Measurements from ENCODE around the gene SORCS3. TPM values are rescaled to one million over a fixed set of nuclear protein-coding genes. Genes with fewer than 3 reads are reported as not detected.

Gene SORCS3
- total RNA-seq, 1 experiment from 2014 or later = 0.94 TPM

DNA sequence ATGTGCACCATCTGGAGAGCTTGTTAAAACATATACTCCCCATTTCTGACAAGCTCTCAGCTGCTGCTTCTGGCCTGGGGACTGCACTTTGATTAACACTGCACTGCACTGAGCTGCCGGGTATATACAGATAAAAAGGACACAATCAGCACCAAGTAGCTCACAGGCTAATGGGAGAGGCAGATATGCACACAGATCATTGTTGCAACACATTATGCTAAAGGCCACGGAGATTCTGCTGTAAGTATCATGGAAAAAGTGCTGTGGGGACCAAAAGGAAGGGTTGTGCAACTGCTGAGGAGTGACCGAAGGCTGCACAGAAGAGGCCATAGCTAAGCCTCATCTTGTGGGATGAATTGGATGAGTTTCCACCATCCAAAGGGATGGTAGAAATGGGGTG is 455.2 kb downstream of the SORCS3 start (continued):
- TF ChIP-seq, protein P1, sequence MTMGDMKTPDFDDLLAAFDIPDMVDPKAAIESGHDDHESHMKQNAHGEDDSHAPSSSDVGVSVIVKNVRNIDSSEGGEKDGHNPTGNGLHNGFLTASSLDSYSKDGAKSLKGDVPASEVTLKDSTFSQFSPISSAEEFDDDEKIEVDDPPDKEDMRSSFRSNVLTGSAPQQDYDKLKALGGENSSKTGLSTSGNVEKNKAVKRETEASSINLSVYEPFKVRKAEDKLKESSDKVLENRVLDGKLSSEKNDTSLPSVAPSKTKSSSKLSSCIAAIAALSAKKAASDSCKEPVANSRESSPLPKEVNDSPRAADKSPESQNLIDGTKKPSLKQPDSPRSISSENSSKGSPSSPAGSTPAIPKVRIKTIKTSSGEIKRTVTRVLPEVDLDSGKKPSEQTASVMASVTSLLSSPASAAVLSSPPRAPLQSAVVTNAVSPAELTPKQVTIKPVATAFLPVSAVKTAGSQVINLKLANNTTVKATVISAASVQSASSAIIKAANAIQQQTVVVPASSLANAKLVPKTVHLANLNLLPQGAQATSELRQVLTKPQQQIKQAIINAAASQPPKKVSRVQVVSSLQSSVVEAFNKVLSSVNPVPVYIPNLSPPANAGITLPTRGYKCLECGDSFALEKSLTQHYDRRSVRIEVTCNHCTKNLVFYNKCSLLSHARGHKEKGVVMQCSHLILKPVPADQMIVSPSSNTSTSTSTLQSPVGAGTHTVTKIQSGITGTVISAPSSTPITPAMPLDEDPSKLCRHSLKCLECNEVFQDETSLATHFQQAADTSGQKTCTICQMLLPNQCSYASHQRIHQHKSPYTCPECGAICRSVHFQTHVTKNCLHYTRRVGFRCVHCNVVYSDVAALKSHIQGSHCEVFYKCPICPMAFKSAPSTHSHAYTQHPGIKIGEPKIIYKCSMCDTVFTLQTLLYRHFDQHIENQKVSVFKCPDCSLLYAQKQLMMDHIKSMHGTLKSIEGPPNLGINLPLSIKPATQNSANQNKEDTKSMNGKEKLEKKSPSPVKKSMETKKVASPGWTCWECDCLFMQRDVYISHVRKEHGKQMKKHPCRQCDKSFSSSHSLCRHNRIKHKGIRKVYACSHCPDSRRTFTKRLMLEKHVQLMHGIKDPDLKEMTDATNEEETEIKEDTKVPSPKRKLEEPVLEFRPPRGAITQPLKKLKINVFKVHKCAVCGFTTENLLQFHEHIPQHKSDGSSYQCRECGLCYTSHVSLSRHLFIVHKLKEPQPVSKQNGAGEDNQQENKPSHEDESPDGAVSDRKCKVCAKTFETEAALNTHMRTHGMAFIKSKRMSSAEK (CRISPR knock-in tag; IDR thresholded peaks at IDR 0.05; ENCODE audit: borderline replicate concordance) = no peak

DNA sequence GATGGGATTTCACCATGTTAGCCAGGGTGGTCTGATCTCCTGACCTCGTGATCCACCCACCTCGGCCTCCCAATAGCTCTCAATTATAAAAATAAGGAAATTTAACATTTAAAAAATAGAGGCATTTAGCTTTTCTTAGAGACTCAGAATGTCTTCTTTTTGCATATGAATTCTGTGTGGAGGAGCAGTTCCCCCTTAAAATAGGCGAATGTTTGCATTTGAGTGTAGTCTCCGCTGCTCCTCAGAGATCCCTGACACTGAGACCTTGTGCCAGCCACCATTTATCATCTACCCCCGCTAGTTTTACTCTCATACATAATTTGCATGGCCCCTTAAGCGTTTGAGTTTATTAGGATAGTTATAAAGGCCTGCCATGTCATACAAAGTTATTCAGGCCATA is 461.9 kb downstream of the SORCS3 start:
- Mint-ChIP-seq H3K4me3 (no peak overlapping the region), H3K27me3 (ENCODE audit: low read depth) (peaks cover 5% of the 10 kb centered on the region), H3K9me3 (no peaks in the 10 kb centered on the region), H3K4me1 (peaks cover 45% of the 10 kb centered on the region), H3K27ac (no peak overlapping the region), H3K36me3 (peaks cover 4% of the 10 kb centered on the region; the same call in 1 of the 2 replicates)
- ATAC-seq = peak; percentile 70
- ChIA-PET POLR2A (no interaction called here), CTCF (interaction anchor here (0.8 to 1.5 kb wide), 2 partner anchors 12 to 39 kb away, joined by 3 to 4 read pairs; no protein-coding TSS in a partner anchor)
- TF ChIP-seq ZNF232 (CRISPR knock-in tag; IDR thresholded peaks at IDR 0.05) (no peak), ATF1 (CRISPR knock-in tag; IDR thresholded peaks at IDR 0.05) (no peak), OVOL2 (CRISPR knock-in tag; IDR thresholded peaks at IDR 0.05; ENCODE audit: borderline replicate concordance) (no peak), NR2C2 (CRISPR knock-in tag; IDR thresholded peaks at IDR 0.05) (no peak)
- TF ChIP-seq, protein P2, sequence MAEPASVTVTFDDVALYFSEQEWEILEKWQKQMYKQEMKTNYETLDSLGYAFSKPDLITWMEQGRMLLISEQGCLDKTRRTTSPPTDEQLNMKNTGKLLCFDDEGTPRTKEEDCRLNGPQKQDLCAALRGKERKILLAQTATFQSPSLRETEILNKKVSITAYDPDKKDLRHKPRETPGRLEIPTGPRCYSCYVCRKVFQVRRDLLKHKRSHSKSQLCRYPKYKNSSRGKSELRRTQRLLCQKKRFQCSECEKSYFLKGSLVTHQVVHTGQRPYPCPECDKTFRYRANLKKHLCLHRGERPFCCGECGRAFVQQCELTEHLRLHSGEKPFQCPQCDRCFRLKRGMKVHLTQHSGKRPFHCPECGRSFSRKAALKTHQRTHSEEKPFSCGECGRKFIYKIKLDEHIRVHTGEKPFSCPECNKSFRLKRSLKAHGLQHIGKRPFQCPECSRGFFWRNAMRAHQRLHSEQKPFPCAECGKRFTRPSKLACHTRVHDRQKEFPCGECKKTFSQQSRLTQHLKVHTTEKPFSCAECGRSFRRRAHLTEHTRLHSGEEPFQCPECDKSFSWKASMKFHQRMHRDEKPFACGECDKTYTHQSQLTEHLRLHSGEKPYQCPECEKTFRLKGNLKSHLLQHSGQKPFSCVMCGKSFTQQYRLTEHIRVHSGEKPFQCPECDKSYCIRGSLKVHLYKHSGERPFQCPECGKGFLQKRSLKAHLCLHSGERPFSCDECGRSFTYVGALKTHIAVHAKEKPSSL (CRISPR knock-in tag; conservative IDR thresholded peaks at IDR 0.05) = no peak
- TF ChIP-seq, protein P3, sequence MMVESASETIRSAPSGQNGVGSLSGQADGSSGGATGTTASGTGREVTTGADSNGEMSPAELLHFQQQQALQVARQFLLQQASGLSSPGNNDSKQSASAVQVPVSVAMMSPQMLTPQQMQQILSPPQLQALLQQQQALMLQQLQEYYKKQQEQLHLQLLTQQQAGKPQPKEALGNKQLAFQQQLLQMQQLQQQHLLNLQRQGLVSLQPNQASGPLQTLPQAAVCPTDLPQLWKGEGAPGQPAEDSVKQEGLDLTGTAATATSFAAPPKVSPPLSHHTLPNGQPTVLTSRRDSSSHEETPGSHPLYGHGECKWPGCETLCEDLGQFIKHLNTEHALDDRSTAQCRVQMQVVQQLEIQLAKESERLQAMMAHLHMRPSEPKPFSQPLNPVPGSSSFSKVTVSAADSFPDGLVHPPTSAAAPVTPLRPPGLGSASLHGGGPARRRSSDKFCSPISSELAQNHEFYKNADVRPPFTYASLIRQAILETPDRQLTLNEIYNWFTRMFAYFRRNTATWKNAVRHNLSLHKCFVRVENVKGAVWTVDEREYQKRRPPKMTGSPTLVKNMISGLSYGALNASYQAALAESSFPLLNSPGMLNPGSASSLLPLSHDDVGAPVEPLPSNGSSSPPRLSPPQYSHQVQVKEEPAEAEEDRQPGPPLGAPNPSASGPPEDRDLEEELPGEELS (CRISPR knock-in tag; IDR thresholded peaks at IDR 0.05) = no peak
- TF ChIP-seq, protein P4, sequence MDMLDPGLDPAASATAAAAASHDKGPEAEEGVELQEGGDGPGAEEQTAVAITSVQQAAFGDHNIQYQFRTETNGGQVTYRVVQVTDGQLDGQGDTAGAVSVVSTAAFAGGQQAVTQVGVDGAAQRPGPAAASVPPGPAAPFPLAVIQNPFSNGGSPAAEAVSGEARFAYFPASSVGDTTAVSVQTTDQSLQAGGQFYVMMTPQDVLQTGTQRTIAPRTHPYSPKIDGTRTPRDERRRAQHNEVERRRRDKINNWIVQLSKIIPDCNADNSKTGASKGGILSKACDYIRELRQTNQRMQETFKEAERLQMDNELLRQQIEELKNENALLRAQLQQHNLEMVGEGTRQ (CRISPR knock-in tag; IDR thresholded peaks at IDR 0.05) = peak; percentile 31; the same call in 1 of the 2 replicates
- TF ChIP-seq, protein P5, sequence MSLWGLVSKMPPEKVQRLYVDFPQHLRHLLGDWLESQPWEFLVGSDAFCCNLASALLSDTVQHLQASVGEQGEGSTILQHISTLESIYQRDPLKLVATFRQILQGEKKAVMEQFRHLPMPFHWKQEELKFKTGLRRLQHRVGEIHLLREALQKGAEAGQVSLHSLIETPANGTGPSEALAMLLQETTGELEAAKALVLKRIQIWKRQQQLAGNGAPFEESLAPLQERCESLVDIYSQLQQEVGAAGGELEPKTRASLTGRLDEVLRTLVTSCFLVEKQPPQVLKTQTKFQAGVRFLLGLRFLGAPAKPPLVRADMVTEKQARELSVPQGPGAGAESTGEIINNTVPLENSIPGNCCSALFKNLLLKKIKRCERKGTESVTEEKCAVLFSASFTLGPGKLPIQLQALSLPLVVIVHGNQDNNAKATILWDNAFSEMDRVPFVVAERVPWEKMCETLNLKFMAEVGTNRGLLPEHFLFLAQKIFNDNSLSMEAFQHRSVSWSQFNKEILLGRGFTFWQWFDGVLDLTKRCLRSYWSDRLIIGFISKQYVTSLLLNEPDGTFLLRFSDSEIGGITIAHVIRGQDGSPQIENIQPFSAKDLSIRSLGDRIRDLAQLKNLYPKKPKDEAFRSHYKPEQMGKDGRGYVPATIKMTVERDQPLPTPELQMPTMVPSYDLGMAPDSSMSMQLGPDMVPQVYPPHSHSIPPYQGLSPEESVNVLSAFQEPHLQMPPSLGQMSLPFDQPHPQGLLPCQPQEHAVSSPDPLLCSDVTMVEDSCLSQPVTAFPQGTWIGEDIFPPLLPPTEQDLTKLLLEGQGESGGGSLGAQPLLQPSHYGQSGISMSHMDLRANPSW (CRISPR knock-in tag; conservative IDR thresholded peaks at IDR 0.05; ENCODE audit: low read depth) = no peak
- TF ChIP-seq, protein P6, sequence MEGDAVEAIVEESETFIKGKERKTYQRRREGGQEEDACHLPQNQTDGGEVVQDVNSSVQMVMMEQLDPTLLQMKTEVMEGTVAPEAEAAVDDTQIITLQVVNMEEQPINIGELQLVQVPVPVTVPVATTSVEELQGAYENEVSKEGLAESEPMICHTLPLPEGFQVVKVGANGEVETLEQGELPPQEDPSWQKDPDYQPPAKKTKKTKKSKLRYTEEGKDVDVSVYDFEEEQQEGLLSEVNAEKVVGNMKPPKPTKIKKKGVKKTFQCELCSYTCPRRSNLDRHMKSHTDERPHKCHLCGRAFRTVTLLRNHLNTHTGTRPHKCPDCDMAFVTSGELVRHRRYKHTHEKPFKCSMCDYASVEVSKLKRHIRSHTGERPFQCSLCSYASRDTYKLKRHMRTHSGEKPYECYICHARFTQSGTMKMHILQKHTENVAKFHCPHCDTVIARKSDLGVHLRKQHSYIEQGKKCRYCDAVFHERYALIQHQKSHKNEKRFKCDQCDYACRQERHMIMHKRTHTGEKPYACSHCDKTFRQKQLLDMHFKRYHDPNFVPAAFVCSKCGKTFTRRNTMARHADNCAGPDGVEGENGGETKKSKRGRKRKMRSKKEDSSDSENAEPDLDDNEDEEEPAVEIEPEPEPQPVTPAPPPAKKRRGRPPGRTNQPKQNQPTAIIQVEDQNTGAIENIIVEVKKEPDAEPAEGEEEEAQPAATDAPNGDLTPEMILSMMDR (IDR thresholded peaks at IDR 0.05) = no peak
- TF ChIP-seq, protein P7, sequence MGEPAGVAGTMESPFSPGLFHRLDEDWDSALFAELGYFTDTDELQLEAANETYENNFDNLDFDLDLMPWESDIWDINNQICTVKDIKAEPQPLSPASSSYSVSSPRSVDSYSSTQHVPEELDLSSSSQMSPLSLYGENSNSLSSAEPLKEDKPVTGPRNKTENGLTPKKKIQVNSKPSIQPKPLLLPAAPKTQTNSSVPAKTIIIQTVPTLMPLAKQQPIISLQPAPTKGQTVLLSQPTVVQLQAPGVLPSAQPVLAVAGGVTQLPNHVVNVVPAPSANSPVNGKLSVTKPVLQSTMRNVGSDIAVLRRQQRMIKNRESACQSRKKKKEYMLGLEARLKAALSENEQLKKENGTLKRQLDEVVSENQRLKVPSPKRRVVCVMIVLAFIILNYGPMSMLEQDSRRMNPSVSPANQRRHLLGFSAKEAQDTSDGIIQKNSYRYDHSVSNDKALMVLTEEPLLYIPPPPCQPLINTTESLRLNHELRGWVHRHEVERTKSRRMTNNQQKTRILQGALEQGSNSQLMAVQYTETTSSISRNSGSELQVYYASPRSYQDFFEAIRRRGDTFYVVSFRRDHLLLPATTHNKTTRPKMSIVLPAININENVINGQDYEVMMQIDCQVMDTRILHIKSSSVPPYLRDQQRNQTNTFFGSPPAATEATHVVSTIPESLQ (CRISPR knock-in tag; IDR thresholded peaks at IDR 0.05) = no peak
- TF ChIP-seq, protein P8, sequence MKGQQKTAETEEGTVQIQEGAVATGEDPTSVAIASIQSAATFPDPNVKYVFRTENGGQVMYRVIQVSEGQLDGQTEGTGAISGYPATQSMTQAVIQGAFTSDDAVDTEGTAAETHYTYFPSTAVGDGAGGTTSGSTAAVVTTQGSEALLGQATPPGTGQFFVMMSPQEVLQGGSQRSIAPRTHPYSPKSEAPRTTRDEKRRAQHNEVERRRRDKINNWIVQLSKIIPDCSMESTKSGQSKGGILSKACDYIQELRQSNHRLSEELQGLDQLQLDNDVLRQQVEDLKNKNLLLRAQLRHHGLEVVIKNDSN (CRISPR knock-in tag; IDR thresholded peaks at IDR 0.05) = peak; percentile 5; the same call in 1 of the 2 replicates
- TF ChIP-seq, protein P9, sequence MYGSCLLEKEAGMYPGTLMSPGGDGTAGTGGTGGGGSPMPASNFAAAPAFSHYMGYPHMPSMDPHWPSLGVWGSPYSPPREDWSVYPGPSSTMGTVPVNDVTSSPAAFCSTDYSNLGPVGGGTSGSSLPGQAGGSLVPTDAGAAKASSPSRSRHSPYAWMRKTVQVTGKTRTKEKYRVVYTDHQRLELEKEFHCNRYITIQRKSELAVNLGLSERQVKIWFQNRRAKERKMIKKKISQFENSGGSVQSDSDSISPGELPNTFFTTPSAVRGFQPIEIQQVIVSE (CRISPR knock-in tag; IDR thresholded peaks at IDR 0.05; ENCODE audit: borderline replicate concordance) = no peak
- DNase-seq (ENCODE audit: low spot score) = no peak

Measured in WTC11 (cell line).